ENCODE data around the gene HSF2.

HSF2 gene

GRCh38 chr6:122399348-122400120, at the start of gene HSF2:
Gene HSF2 (plus strand): TSS chr6:122399652. CDS start chr6:122399738, 86 bp downstream.
- peak; percentile 96 to 98 for DNase-seq (ENCODE audit: low read depth in 2 of 2)

- no peak for DNase-seq (ENCODE audit: low read depth in 2 of 2)
Measured at GRCh38 chr6:122352981-122353664, 46.3 kb upstream of the HSF2 start.

DNA sequence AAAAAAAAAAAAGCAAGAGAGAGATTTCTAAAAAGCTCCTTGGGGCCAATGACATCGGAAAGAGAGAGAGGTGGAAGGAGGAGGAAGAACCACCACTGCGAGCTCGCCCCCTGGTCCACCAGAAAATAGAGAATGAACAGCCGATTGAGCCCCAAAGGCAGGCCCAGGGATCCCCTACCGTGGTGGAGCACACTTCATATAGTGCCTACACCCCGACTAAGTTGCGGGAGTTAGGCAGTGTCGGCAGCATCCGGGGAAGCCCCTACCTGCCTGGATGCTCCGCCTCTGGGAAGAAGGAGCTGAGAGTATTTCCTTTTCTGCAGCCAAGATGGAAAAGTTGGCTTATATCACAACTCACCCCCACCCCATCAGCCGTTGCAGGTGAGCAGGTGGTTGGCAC, 38.6 kb upstream of the HSF2 start:
- no peak for DNase-seq (ENCODE audit: low read depth in 2 of 2)

DNA sequence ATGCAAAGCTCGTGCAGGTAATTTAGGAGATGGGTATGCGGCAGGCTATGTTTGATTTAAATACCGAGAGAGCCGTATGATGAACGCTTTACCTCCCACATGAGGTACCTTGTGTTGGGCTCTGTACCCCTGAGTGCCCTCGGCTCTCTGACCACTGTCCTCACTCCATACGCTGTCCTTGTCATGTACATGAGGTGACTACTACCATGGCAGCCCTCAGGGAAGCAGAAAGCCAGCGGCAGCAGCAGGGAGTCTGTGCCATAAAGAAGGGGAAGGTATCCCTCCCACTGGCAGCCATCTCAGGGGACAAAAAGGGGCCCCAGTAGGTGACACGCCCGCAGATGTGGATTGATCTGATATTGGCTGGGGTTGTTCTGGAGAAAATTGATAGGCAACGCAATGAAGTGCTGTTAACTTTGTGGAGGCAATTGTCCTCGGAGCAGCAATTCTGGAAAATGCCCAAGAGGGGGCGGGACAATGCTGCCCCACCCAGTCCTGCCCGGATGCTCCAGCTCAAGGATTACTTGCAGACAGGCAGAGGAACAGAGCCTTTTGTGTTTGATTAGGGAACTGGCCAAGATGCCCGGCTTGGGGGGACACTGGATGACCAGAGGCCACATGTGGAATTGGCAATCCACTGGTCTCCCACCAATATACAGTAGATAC, 38.0 kb upstream of the HSF2 start:
- DNase-seq (ENCODE audit: low read depth in 2 of 2) = no peak

DNA sequence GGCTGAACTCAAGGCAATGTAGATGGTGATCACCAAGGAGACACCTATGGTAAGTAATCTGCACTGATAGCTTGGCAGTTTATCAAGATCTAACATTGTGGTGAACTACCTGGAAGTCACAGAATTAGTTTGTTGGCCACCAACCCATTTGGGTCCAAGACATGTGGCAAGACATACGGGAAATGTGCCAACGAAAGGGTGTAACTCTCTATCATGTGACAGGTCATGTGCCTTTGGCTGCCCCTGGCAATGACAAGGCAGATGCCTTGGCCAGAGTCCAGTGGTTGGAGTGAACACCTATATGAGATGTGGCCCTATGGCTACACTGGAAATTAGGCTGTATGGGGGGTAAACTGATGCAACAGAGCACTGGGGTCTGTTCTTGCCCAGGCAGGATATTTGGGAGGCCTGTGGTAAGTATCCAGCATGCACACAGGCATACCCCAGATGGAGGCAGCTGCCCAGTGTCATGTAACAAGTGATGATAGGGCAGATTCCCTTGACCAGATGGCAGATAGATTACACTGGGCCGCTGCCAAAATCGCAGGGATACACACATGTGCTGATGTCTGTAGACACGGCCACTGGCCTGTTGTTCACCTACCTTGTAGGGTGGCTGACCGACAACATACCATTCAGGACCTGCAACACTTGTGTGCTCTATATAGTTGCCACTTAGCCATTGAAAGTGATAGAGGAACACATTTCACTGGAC, 35.5 kb upstream of the HSF2 start:
- no peak for DNase-seq (ENCODE audit: low read depth in 2 of 2)

DNA sequence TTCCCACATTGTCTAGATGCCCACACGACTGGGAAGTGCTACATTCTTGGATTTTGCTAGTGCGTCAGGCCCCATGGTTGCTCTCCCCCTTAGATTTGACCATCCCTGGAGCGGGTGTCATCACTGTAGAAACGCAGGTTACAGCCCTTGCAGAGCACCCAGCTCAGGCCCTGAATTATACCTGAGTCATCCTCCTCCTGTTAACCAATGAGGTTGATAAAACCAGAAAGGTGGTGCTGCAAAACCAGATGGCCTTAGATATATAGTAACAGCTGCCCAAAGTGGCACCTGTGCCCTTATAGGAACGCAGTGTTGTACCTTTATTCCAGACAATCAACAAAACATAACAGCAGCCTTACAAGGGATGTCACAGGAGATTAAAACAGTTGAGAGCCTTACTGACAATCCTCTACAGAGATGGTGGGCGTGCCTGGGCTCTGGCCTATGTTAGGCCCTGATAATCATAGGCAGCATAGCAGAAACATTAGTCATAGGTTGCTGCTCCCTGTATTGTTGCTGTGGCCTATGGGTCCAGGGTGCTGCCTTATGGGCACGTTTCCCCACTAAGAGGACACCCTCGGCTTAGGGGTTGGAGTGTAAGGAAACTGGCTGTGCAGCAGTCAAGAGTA, 33.6 kb upstream of the HSF2 start:
- no peak for DNase-seq (ENCODE audit: low read depth in 2 of 2)

DNA sequence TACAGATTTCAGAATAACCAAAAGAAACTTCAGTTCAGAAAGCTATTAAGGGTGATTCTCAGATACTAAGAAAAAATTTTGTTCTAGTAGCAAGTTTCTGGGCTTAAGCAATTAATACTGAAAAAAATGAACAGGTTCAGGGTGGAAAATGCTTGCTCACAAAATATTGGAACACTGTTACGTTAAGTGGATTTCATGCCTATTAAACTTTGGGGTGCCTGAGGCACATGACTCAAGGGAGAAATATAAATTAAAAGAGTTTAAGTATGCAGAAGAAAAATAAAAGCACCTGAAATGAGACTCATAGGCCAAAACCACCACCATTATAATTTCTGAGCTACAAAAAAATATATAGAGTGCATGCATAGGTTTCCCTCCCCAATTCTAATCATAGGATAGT, 32.3 kb upstream of the HSF2 start:
- no peak for DNase-seq (ENCODE audit: low read depth in 2 of 2)

DNA sequence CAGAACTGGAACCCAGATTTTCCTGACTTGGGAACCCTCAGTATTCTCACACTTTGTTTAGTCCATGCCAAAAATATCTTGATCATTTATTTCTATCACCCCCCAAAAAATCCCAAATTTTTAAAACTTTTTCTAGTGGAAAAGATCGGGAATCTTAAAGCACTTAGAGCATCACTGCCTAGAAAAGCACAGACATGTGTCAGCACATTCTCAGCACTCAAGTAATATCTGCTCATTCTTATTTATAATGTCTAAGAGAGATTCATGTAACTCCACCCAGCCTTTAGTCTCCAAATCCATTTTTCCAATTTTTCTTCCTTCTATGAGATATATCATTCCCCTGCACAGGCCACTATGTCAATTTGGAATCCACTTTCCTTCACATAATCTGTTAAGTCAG, 29.9 kb upstream of the HSF2 start:
- DNase-seq (ENCODE audit: low read depth in 2 of 2) = no peak

DNA sequence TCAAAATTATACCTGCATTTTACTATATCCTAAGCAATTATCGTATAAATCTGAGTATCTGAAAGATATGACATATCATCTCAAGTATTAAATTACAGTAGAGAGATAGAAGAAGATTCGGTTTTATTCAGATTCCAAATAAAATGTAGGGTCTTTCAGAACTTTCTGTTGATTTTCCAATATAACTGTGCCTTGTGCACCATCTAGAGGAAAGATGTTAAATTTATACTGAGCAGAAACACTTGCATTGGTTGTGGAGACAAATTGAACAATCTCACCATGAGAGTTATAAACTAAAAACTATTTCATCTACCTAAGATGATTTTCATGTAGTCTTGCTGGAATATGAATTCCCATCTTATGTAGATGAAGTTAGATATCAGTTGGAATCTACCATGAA, 26.8 kb upstream of the HSF2 start:
- no peak for DNase-seq (ENCODE audit: low read depth in 2 of 2)

GRCh38 chr6:122374307-122374706, 25.1 kb upstream of the HSF2 start:
- DNase-seq (ENCODE audit: low read depth in 2 of 2) = no peak

- no peak for DNase-seq (ENCODE audit: low read depth in 2 of 2)
Measured at GRCh38 chr6:122376246-122376645, 23.2 kb upstream of the HSF2 start.

- DNase-seq (ENCODE audit: low read depth in 2 of 2) = peak; percentile 34 to 43
Measured at GRCh38 chr6:122381494-122382265, 17.8 kb upstream of the HSF2 start.

DNA sequence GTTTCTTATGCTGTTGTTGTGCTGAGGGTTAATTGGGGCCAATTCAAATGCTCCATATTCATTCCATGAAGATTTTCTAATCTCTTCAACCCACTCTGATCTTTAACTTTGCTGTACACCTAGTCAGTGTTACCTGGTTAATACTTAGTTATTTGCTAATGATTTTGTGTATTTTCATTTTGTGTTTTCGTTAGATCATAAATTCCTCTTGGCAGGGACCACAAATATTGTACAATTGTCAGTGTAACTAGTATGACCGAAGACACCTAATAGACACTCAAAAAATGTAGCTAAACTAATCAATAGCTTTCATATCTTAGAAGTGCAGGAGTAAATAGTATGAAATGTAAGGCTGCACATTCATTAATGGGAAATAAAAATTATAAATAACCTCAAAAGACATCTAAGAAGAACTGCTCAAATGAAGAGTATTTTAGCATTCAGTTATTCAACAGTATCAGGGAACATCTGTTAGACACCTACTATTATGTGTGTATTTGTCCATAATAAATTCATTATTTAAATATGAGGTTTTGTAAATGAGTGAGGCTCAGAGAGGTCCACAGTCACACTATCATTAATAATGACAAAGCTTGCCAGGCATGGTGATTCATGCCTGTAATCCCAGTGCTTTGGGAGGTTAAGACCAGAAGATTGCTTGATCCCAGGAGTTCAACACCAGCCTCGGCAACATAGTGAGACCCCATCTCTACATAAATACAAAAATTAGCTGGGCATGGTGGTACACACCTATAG, 13.4 kb upstream of the HSF2 start:
- DNase-seq (ENCODE audit: low read depth in 2 of 2) = no peak

GRCh38 chr6:122388945-122389344, 10.5 kb upstream of the HSF2 start:
- no peak for DNase-seq (ENCODE audit: low read depth in 2 of 2)

DNA sequence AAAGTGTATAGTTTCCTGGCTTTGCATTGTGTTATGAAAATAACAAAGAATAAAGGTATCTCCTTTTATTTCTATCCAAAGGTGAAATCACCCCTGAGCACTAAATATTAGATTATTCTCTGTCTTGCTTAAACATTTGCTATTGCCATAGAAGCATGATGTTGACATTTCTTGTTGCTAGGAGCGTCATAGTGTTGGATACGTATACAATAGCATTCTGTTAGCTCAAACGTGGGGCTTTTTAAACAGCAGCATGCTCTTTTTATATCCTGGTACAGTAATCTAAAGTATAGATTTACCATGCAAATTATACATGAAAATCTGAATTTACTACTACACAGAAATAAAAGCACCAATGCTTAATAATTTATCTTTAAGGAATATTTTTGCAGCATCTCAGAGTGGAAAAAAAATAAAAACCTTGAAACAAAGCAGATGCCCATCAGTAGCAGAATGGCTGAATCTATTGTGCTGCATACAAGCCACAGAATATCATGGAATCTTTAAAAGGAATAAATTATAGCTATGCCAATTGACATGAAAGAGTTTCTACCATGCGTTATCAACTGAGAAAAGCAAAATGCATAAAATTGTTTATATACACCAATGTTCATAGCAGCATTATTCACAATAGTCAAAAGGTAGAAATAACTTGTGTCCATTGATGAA, 9.6 kb upstream of the HSF2 start:
- no peak for DNase-seq (ENCODE audit: low read depth in 2 of 2)

DNA sequence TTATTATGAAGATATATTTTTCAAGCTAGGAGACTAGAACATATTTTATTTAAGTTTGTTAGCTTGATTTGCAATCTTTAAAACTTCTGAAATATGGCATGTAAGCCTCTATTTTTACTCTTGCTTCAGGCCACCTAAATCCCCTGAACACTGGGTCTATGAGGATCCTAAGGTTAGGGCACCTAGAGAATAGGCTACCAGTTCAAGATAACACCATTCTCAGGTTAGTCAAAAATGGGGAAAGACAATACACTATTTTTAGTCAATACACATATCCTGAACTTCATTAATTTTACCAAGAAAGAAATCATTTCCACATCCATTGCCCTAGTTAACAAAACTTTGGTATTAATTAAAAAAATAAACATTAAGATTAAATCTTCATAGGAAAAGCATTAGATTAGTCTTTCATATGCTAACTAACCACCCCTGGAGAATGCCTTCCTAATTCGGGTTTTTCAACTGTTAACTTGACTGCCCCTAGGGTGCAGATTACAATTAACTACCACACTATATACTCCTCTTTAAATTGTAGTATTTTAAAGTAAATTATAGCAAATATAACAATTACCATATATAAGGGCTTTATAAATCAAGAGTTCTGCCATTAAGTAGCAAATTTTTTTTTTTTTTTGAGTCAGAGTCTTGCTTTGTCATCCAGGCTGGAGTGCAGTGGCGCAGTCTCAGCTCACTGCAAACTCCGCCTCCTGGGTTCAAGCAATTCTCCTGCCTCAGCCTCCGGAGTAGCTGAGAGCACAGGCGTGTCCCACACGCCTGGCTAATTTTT, 6.7 kb upstream of the HSF2 start:
- no peak for DNase-seq (ENCODE audit: low read depth in 2 of 2)

DNA sequence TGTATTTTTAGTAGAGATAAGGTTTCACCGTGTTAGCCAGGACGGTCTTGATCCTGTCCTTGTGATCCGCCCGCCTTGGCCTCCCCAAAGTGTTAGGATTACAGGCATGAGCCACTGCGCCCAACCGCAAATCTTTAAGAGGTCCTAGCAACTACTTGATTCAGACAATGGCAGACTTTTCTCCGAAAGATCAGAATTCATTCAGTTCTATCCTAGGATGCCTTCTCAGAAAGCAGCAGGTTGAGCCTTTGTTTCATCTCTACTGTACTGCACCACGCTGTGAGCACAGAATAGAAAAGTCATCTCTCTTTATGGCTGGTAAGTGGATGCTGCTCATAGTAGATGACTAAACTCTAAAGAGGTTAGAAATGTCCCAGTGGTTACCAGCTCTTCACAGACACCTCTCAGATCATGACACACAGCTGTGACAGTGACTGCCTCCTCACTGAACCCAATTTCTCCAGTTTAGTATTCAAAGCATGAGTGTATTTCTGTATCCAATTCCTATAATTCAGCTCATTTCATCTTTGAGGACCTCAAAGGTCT, 6.0 kb upstream of the HSF2 start:
- no peak for DNase-seq (ENCODE audit: low read depth in 2 of 2)

GRCh38 chr6:122394016-122394415, 5.4 kb upstream of the HSF2 start:
- no peak for DNase-seq (ENCODE audit: low read depth in 2 of 2)

DNA sequence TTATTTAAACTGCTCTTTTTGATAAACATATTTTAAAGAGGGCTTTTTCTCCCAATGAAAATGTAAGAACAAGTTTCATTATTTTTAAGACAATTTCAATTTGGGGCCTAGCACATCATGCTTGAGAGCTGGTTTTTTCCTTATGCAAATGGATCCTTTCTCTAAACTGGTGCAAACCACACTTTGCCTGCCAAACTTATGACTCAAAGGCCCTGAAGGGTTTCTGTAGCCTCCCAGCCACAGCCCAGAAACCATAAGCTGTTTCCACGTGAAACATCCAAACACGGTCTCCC, 451 bp upstream of the HSF2 start:
- no peak for DNase-seq (ENCODE audit: low read depth in 2 of 2)
